RCC 7860 (cell line): ENCODE measurements around the gene CALHM5.
A peak's percentile ranks its signal among the peaks of the same experiment; 100 is the strongest.

ENCODE experiments used
- DNase-seq: peaks from one replicate; pipeline ENCODE4 v3.0.0-alpha.2; 2015; ENCODE audit warnings: low spot score
- FAIRE-seq: peaks from 2 replicates; lab custom pipeline; 2012; peaks lifted over from hg19 to GRCh38; lab: Jason Lieb, UNC

CALHM5 gene

GRCh38 chr6:116543149-116543548, 31.7 kb downstream of the CALHM5 start:
- FAIRE-seq (no peak), DNase-seq (no peak)

GRCh38 chr6:116545651-116546050, 34.2 kb downstream of the CALHM5 start, which contains the start of gene TRAPPC3L:
Gene TRAPPC3L, minus strand, starts transcription at chr6:116545684. Its CDS starts 170 bp downstream, at chr6:116545514.
- FAIRE-seq = no peak

GRCh38 chr6:116547358-116547757, 35.9 kb downstream of the CALHM5 start:
- DNase-seq (no peak), FAIRE-seq (no peak)

More at GRCh38 chr6:116545651-116546050, 34.2 kb downstream of the CALHM5 start, which contains the start of gene TRAPPC3L:
- DNase-seq = no peak

- DNase-seq (no peak), FAIRE-seq (no peak)
Observed at GRCh38 chr6:116550796-116551195, 39.4 kb downstream of the CALHM5 start.

- FAIRE-seq = no peak
- DNase-seq = no peak
Observed at GRCh38 chr6:116553451-116553850, 42.0 kb downstream of the CALHM5 start, which contains the start of gene CALHM4. Gene CALHM4, plus strand, starts transcription at chr6:116553751. Its CDS starts 43 bp downstream, at chr6:116553794.

GRCh38 chr6:116556065-116556464, 44.6 kb downstream of the CALHM5 start:
- DNase-seq = peak; percentile 18
- FAIRE-seq = no peak

GRCh38 chr6:116556814-116557415, 45.5 kb downstream of the CALHM5 start:
- FAIRE-seq (no peak), DNase-seq (no peak)

- FAIRE-seq (peak; percentile 83), DNase-seq (peak; percentile 76)
Observed at GRCh38 chr6:116557893-116558292, 46.5 kb downstream of the CALHM5 start.

GRCh38 chr6:116560130-116560529, 48.7 kb downstream of the CALHM5 start:
- FAIRE-seq = no peak
- no peak for DNase-seq

- DNase-seq = peak; percentile 40
- FAIRE-seq = peak; percentile 58
Observed at GRCh38 chr6:116561377-116562018, 50.1 kb downstream of the CALHM5 start.

GRCh38 chr6:116562019-116562403, 50.6 kb downstream of the CALHM5 start:
- DNase-seq = no peak
- FAIRE-seq = no peak

- FAIRE-seq (no peak), DNase-seq (no peak)
Observed at GRCh38 chr6:116562614-116563013, 51.2 kb downstream of the CALHM5 start.

- FAIRE-seq (no peak), DNase-seq (no peak)
Observed at GRCh38 chr6:116563830-116564229, 52.4 kb downstream of the CALHM5 start.

- FAIRE-seq (no peak), DNase-seq (no peak)
Observed at GRCh38 chr6:116564311-116564710, 52.9 kb downstream of the CALHM5 start.

- no peak for FAIRE-seq
Observed at GRCh38 chr6:116564921-116565872, 53.8 kb downstream of the CALHM5 start.

GRCh38 chr6:116568111-116568510, 56.7 kb downstream of the CALHM5 start:
- DNase-seq (no peak), FAIRE-seq (no peak)

More at GRCh38 chr6:116564921-116565872, 53.8 kb downstream of the CALHM5 start:
- no peak for DNase-seq

GRCh38 chr6:116568821-116569755, 57.6 kb downstream of the CALHM5 start:
- no peak for DNase-seq
- no peak for FAIRE-seq

- peak; percentile 21 for FAIRE-seq
Observed at GRCh38 chr6:116570856-116571682, 59.6 kb downstream of the CALHM5 start, which contains the start of gene RWDD1. Gene RWDD1, plus strand, starts transcription at chr6:116571504. Its CDS starts 79 bp downstream, at chr6:116571583.

GRCh38 chr6:116571683-116572000, 60.2 kb downstream of the CALHM5 start:
- FAIRE-seq (no peak), DNase-seq (no peak)

More at GRCh38 chr6:116570856-116571682, 59.6 kb downstream of the CALHM5 start, which contains the start of gene RWDD1:
- DNase-seq = peak; percentile 98
